ENCODE data around the gene NHSL1.

Gene NHSL1

GRCh38 chr6:138494312-138494711, 5.0 kb downstream of the NHSL1 start:
- DNase-seq: no peak

- no peak for DNase-seq
Measured at GRCh38 chr6:138493413-138493812, 5.9 kb downstream of the NHSL1 start.

- no peak for DNase-seq
Measured at GRCh38 chr6:138492871-138493270, 6.4 kb downstream of the NHSL1 start.

- DNase-seq: no peak
Measured at GRCh38 chr6:138492113-138492512, 7.2 kb downstream of the NHSL1 start.

DNA sequence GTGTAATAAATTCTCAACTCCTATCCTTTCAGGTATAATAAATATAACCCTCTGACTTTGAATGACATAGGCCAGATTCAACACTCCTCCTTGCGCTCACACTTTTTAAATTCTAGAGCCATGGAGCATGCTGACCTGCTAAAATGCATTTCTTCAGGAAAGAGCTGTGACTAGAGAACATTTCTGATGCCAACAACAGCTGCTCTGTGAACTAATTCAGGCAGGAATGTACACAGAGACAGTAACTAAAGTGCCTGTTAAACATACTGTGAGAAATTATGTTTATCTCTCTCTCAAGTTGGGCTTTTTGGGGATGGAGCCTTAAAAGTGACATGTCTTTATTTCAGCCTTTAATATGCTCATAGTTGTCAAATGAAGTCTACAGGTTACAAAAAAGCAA, 8.3 kb downstream of the NHSL1 start:
- DNase-seq: no peak

DNA sequence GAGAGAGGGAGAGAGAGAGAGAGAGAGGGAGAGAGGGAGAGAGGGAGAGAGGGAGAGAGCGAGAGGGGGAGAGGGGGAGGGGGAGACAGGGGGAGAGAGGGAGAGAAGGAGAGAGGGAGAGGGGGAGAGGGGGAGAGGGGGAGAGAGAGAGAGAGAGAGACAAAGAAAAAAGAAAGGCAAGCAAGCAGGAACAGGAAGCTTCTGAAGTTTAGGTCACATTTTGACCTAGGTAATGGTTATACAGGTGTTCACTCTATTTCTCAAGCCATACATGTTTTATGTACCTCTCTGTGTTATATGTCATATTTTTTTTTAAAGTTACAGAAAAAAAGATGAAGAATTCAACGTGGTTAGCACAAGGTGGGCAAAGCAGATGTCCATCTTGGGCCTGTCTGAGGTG, 9.4 kb downstream of the NHSL1 start:
- no peak for DNase-seq

DNA sequence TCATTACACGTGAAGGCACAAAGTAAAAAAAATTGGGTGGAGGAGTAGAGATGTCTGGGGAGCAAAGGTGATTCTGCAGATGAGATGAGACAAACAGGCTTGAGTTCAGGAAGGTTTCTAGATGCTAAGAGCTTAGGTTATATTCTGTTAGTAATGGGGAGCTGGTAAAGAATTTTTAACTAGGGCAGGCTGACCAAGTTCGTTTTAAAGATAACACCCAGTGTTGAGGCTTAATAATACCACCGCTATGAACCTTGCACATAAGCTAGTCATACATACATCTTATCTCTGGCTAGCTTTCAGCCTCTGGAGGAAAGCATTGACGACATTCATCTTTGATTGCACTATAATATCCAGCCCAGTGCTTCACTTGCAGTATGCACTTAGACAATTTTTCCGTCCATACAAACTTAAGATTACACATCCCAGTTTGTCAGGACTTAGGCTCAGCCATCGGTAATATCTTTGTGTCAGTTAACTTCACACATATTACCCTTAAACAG, 12.1 kb downstream of the NHSL1 start:
- DNase-seq: no peak

- no peak for DNase-seq
Measured at GRCh38 chr6:138486249-138487101, 12.8 kb downstream of the NHSL1 start.

GRCh38 chr6:138485586-138486248, 13.6 kb downstream of the NHSL1 start:
- no peak for DNase-seq

GRCh38 chr6:138485005-138485545, 14.2 kb downstream of the NHSL1 start:
- DNase-seq: no peak

DNA sequence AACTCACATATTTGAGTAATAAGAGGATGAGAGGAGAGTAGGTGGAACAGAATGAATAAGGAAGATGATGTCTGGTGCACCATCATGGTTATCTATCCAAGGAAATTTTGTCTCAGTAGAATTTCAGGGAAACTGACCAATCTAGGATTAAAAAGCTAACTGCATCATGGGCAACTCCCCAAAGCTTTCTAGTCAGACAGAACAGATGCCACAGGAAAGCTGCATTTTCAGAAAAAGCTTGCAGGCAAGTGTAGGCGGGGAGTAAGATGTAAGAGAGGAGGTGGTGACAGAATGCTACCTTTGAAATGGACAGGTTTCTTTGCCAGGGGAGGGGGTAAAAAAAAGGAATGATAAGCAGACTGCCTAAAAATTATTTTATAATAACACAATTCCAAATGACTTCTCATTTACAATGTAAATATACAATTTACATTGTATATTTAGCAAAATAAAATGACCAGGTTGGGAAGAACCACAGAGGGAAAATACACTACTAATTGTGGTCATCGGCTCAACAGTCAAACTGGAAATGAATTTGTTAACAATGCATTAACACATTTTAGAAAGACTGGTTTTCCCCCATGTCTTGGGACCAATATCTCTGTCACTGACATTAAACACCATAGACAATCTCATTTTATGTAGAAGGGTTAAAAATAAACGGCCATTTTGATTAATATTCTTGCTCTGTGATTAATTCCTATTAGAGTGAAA, 15.1 kb downstream of the NHSL1 start:
- DNase-seq: no peak

- DNase-seq: no peak
Measured at GRCh38 chr6:138482816-138483215, 16.5 kb downstream of the NHSL1 start.

DNA sequence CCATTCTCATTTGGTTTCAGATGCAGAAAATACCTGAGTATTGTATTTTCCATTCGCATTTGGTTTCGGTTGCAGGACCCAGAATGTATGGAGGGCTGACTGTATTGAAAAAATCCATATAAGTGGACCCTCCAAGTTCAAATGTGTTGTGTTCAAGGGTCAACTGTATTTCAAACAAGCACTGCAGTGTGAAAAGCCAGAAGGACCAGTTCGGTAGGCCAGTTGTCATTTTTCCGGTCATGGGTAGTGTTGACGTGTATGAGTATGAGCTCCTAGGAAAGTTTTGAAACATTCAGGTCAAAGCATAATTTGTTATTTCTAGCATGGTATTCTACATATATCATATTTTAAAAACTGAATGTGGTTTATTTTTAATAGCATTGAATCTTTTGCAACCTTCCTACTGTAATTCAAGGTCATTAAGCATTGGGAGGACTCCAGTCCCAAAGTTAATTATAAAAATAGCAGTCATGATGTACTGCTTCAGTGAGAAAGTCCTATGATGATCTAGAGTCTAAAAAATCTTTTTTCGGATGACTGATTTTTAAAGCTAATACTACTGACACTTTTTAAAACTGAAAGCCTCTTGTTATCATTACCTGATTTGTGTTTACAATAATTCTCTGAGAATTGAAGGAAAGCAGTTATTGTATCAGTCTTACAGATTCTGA, 18.9 kb downstream of the NHSL1 start:
- no peak for DNase-seq

DNA sequence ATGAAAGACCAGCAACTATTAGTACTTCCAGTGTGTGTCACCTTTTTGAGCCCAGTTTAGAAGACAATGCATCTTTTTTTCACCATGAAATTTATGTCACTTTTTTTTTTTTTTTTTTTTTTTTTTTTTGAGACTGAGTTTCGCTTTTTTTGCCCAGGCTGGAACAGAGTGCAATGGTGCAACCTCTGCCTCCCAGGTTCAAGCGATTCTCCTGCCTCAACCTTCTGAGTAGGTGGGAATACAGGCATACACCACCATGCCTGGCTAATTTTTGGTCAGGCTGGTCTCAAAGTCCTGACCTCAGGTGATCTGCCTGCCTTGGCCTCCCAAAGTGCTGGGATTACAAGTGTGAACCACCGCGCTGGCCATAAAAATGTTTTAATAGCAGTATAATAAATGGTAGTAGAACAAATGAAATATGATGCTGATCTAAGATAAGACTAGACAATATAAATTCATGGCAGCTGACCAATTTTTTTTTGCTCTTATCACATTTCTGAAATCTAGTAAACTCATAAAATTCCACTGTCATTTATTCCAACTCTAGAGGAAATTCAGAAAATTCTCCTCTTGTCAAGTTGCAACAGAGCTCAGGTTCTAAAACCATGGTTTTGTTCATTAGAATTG, 21.3 kb downstream of the NHSL1 start:
- no peak for DNase-seq

DNA sequence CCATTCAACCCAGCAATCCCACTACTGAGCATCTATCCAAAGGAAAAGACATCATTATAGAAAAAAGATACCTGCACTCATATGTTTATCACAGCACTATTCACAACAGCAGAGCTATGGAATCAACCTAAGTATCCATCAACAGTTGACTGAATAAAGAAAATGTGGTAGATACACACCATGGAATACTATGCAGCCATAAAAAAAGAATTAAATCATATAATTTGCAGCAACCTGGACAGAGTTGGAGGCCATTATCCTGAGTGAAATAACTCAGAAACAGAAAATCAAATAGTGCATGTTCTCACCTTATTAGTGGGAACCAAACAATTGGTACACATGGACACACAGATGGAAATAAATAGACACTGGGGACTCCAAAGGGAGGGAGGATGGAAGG, 23.2 kb downstream of the NHSL1 start:
- no peak for DNase-seq

GRCh38 chr6:138473144-138473543, 26.1 kb downstream of the NHSL1 start:
- no peak for DNase-seq

DNA sequence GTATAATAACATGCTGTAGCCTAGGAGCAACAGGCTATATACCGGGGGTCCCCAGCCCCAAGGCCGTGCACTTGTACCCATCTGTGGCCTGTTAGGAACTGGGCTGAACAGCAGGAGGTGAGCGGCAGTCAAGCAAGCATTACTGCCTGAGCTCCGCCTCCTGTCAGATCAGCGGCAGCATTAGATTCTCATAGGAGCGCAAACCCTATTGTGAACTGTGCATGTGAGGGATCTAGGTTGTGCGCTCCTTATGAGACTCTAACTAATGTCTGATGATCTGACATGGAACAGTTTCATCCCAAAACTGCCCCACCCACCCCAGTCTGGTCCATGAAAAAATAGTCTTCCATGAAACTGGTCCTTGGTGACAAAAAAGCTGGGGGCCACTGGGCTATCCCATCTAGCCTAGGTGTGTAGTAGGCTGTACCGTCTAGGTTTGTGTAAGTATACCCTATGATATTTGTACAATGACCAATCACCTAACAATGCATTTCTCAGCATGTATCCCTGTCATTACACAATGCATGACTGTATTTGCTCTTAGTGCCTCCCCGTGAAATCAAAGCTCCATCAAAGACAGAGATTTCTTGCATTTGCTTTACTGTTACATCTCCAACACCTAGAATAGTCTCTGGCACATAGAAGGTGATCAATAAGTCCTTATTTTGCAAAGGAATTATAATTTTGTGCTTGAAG, 30.8 kb downstream of the NHSL1 start:
- no peak for DNase-seq

DNA sequence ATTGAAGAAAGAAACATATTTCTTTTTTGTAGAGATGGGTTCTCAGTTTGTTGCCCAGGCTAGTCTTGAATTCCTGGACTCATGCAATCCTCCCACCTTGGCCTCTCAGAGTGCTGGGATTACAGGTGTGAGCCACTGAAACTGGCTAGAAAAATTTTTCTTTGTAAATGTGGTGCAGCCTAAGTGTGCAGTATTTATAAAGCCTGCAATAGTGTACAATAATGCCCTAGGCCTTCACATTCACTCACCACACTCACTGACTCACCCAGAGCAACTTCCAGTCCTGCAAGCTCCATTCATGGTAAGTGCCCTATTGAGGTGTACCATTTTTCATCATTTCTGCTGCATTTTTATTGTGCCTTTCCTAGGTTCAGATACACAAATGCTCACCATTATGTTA, 31.4 kb downstream of the NHSL1 start:
- DNase-seq: no peak

DNA sequence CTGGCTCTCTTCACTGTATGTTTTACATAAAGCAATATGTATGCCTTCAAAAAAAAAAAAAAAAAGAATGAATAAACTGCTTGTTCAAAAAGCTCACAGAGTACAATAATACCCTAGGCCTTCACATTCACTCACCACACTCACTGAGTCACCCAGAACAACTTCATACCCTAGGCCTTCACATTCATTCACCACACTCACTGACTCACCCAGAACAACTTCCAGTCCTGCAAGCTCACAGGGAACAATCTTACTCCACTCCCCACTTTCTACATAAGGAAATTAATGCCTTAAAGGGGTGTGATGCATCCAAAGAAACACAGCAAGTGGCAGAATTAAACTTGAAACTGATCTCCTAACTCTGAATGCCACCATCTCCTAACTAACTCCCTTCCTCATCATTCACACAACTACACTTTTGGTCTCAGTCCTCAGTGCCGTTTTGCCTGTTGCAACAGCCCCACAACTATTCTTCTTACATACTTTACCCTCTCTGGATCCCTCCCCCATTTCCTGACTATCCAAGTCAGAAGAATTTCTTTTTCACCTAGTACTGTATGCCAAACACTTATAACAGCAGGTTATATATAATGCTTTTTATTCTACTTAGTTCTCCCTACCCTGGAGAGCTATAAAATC, 34.2 kb downstream of the NHSL1 start:
- no peak for DNase-seq

- DNase-seq: no peak
Measured at GRCh38 chr6:138464085-138464484, 35.2 kb downstream of the NHSL1 start.

- no peak for DNase-seq
Measured at GRCh38 chr6:138461647-138462046, 37.6 kb downstream of the NHSL1 start.

Measured in NK-92 treated with Interleukin-12 subunit alpha and Interleukin-12 subunit beta, amount 100 ng/mL, for 24 hours (cell line).